HG02852 (cell line): Measurements from ENCODE around the gene MED16.
"Not testable (repeated sequence)": the region's sequence is repeated elsewhere in the genome, so short reads cannot be mapped to it uniquely, and the experiment has no call there.

Source experiments
- ATAC-seq: cut with Tn5 transposase; IDR thresholded peaks from one replicate; pipeline ENCODE4 v1.9.1; 2021; ENCODE audit warnings: mild to moderate bottlenecking, moderate library complexity; ENCODE audit not compliant: unreplicated experiment

The MED16 gene

DNA sequence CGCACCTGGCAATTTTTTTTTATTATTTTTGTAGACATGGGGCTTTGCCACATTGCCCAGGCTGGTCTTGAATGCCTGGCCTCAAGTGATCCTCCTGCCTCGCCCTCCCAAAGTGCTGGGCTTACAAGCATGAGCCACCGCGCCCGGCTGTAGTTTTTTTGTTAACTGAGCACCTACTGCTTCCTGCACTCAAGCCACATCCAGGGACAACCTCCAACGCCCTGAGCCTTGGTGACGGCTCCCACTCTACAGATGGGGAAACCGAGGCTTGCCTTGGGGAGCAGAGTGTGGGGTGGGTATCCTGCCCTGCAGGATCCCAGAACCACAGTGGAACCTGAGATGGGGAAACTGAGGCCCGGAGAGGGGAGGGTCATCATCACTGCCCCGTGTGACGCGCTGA, 37.8 kb downstream of the MED16 start:
- no peak for ATAC-seq

DNA sequence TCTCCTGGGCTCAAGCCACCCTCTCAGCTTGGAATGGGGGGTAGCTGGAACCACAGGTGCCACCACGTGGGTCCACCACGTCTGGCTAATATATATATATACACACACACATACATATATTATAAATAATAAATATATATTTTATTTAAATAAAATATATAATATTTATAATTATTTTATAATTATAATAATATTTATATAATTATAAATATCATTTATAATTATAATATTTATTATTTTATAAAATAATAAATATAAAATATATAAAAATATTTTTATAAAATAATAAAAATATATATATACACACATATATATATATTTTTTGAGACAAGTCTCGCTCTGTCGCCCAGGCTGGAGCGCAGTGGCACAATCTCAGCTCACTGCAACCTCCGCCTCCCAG, 38.4 kb downstream of the MED16 start:
- no peak for ATAC-seq

DNA sequence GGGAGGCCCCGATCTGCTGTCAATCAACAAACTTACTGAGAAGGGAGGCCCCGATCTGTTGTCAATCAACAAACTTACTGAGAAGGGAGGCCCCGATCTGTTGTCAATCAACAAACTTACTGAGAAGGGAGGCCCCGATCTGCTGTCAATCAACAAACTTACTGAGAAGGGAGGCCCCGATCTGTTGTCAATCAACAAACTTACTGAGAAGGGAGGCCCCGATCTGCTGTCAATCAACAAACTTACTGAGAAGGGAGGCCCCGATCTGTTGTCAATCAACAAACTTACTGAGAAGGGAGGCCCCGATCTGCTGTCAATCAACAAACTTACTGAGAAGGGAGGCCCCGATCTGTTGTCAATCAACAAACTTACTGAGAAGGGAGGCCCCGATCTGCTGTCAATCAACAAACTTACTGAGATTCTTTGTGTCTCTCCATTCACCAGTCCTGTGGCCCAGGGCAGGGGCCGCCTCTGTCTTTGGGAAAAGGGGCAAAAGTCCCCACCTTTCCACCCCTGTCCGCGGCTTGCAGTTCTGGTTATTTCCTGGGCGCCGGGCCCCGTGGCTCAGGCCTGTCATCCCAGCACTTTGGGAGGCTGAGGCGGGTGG, 39.3 kb downstream of the MED16 start:
- not testable (repeated sequence) for ATAC-seq

DNA sequence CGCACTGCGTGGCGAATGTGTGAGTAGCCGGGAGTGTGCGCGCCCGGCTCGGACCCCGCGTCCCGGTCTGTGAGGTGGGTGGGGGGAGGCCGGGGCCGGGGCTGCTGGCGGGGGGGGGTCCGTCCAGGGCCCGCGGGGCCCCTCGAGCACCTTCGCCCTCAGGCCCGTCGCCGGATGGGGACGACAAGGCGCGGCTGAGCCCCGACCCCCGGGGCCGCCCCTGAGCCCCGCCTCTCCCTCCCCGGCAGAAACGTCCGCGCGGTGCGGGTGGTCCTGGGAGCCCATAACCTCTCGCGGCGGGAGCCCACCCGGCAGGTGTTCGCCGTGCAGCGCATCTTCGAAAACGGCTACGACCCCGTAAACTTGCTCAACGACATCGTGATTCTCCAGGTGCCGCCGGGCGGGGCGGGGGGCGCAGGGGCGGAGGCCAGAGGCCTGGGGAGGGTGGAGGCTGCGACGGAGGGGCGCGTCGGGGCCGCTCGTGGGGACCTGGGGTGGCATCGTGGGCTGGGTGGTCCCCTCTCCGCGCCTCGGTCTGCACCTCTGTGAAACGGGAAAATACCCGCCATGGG, 39.9 kb downstream of the MED16 start:
- ATAC-seq, result no peak

DNA sequence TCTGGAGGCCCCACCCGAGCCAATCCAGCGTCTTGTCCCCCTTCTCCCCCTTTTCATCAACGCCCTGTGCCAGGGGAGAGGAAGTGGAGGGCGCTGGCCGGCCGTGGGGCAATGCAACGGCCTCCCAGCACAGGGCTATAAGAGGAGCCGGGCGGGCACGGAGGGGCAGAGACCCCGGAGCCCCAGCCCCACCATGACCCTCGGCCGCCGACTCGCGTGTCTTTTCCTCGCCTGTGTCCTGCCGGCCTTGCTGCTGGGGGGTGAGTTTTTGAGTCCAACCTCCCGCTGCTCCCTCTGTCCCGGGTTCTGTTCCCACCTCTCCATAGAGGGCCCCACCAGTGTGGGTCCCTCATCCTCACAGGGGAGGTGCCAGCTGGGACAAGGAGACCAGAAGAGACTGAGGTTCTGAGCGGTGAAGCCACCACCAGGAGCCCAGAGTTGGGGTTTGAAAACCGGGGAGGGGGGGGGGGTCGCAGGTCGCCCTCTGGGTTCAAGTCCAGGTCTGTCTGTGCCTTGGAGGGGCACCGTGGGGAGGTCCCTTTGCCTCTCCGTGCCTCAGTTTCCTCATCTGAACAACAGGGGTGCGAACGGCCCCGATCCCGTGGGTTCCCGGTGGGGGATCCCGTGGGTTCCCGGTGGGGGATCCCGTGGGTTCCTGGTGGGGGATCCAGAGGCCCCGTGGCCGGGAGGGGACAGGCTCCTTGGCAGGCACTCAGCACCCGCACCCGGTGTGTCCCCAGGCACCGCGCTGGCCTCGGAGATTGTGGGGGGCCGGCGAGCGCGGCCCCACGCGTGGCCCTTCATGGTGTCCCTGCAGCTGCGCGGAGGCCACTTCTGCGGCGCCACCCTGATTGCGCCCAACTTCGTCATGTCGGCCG, 40.6 kb downstream of the MED16 start, which contains the start of gene ELANE:
TSS of gene ELANE (plus strand) at position 168 of the 878 bp plus-strand sequence. CDS start at position 194, 26 bp downstream.
- no peak for ATAC-seq

DNA sequence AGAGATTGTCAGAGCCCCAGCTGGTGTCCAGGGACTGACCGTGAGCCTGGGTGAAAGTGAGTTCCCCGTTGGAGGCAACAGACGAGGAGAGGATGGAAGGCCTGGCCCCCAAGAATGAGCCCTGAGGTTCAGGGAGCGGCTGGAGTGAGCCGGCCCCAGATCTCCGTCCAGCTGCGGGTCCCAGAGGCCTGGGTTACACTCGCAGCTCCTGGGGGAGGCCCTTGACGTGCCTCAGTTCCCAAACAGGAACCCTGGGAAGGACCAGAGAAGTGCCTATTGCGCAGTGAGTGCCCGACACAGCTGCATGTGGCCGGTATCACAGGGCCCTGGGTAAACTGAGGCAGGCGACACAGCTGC, 42.0 kb downstream of the MED16 start:
- no peak for ATAC-seq

DNA sequence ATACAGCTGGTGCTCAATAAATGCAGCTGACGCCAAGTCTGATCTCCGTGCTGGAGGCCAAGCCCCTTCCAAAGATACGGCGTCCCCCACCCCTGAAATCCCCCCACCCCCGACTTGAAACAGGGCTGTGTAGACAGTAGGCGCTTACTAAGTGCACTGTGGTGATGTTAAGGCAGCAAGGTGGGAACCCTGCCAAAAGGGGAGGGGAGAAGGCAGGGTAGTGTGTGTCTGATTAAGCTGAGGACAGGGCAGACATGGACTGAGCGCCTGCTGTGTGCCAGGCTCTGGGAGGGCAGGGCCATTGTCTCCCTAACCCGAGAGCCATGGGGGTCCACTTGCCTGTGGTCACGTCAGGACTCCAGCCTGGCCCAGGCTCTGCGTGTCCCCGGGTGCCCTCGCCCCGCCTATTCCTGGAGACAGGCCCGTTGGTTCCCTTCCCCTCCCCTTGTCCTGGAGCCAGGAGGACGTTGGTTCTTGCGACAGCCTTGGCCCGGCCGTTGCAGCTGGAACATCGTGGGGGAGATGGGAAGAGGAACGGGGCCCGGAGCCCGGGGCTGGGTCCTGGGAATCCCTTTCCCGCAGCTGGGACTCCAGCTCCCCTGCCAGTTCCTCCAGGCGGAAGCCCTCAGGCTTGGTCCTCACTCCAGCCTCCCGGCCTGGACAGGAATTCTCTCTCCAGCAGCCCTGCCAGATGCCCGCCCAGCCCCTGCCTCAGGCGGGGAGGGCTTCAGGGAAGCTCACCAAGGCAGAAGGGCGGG, 42.6 kb downstream of the MED16 start:
- ATAC-seq, result no peak

DNA sequence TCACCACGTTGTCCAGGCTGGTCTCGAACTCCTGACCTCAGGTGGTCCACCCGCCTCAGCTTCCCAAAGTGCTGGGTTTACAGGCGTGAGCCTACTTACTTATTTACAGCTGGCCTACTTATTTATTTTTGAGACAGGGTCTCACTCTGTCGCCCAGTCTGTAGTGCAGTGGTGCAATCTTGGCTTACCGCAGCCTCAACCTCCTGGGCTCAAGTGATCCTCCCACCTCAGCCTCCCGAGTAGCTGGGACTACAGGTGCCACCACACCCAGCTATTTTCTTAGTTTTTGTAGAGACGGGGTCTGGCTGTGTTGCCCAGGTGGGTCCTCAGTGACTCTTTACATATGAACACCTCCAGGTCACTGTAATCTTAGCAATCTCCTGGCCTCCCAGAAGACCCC, 43.8 kb downstream of the MED16 start:
- ATAC-seq, result not testable (repeated sequence)

DNA sequence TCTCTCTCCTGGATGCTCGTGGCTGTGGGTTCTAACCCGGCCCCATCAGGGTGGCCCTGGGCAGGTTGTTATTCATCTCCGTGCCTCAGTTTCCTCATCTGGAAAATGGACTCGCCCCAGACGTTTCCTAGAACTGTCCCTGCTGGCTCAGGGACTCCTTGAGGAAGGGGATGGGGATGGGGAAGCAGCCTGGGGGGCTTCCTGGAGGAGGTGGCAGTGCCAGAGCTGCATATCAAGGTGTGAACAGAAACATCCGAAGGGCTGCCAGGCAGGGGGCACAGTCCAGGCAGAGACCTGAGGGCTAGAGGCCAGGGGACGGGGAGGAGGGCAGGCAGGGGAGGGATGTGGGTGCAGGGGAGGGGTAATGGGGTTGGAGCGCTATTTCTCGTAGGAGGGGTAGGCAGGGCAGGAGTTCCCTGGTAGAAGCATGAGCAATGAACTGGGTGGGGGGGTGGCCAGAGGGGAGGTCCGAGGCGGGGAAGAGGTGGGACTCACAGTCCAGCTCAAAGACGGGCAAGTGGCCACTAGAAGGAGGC, 44.5 kb downstream of the MED16 start:
- ATAC-seq, result no peak

DNA sequence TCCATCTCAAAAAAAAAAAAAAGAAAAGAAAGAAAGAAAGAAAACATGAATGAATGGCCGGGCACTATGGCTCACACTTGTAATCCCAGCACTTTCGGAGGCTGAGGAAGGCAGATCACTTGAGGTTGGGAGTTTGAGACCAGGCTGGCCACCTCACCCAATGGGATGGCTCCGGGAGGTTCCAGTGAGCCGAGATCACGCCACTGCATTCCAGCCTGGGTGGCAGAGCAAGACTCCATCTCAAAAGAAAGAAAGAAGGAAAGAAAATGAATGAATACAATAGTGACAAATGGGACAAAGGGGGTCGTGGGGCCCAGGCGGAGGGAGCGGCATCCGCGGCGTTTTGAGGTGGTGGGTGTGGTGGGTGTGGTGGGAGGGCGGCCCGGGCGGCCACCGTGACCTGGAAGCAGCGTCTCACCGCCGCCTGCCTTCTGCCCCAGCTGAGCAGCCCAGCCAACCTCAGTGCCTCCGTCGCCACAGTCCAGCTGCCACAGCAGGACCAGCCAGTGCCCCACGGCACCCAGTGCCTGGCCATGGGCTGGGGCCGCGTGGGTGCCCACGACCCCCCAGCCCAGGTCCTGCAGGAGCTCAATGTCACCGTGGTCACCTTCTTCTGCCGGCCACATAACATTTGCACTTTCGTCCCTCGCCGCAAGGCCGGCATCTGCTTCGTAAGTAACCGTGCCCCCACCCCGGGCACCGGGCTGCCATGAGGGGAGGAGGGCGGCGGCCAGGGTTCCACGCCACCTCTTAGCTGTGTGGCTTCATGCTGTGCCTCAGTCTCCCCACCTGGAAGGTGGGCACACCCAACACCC, 47.1 kb downstream of the MED16 start:
- ATAC-seq, result no peak

DNA sequence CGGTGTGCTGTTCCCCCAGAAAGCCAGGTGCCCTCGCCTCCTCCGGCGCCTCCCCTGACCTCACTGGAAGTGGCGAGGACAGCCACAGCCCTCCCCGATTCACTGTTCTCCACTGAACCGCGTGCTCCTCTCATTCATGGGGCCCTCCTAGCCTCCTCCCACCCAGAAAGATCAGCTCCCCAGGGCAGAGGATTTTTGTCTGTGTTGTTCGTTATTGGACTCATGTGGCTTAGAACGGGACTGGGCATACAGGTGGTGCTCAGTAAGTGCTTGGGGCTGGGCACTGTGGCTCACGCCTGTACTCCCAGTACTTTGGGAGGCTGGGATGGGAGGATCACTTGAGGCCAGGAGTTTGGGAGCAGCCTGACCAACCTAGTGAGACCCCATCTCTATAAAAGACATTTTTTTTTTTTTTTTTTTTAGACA, 48.4 kb downstream of the MED16 start:
- ATAC-seq, result no peak

DNA sequence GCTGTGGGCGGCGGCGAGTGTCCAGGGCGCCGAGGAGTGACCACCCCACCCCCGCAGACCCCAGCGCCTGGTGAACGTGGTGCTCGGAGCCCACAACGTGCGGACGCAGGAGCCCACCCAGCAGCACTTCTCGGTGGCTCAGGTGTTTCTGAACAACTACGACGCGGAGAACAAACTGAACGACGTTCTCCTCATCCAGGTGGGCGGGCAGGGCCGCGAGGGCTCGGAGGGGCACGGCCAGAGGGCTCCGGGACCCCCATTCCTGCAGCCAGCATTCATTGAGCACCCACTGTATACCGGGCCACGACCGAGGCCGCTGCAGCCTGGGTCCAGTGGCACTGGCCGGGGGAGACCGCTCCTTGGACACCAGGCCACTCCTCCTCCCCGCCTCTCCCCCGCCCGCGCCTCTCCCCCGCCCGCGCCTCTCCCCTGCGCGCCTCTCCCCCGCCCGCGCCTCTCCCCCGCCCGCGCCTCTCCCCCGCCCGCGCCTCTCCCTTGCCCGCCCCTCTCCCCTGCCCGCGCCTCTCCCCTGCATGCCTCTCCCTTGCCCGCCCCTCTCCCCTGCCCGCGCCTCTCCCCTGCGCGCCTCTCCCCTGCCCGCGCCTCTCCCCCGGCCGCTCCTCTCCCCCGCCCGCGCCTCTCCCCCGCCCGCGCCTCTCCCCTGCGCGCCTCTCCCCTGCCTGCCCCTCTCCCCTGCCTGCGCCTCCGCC, 49.0 kb downstream of the MED16 start:
- no peak for ATAC-seq

DNA sequence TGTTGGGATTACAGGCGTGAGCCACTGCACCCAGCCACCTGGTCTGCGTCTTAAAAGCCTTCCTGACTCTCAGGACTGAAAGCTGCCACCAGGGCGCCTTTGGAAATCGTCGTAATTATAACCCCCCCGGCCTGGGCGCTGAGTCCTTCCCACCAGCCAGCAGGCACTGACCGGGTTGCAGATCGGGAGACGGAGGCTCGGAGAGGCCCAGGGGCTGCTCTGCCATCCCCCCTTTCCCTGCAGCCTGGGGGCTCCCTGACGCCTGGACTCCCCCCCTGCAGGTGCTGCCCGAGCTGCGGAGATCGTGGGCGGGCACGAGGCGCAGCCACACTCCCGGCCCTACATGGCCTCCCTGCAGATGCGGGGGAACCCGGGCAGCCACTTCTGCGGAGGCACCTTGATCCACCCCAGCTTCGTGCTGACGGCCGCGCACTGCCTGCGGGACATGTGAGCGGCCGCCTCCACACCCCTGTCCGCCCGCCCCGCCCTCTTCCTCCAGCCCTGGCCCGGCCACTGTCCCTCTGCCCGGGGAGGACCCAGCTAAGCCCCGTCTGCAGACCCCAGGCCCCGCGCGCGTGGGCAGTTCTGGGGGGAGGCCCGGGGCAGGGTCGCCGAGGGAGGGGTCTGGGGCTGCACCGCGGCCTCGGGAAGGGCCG, 49.7 kb downstream of the MED16 start:
- no peak for ATAC-seq

DNA sequence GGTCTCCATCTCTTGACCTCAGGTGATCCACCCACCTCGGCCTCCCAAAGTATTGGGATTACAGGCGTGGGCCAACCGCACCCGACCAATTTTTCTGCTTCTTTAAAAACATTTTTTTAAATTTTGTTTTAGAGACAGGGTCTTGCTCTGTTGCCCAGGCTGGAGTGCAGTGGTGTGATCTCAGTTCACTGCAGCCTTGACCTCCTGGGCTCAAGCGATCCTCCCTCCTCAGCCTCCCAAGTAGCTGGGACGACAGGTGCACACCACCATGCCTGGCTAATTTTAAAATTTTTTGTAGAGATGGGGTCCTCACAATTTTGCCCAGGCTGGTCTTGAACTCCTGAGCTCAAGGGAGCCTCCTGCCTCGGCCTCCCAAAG, 50.2 kb downstream of the MED16 start:
- not testable (repeated sequence) for ATAC-seq

DNA sequence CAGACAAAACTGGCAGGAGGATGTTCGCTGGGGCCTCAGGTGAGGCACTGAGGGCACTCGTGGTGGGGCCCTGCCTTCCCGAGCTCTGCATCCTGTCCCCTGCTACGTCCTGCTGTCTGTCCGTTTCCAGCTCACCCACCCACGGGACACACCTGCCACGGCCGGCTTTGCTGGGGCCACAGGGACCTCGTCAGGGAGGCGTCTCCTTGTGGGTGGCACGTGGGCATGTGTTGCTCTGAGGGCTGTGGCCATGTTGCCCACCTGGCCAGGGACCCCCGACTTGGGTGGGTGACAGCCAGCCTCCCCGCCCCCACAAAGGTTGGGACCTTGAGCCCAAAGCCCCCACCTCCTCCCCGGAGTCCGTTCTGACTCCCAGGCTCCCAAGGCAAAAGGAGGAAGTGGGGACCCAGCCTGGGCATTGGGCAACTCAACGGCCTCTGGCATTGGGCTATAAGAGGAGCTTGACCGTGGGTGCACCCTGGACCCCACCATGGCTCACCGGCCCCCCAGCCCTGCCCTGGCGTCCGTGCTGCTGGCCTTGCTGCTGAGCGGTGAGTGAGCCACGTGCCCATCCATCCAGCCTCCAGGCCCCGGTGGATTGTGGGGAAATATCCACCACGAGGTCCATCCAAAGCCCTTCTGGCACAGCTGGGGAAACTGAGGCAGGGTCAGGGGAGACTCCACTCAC, 52.3 kb downstream of the MED16 start, which contains the start of gene PRTN3:
TSS of gene PRTN3 (plus strand) at position 481 of the 688 bp plus-strand sequence. CDS start at position 491, 10 bp downstream.
- ATAC-seq, result no peak

DNA sequence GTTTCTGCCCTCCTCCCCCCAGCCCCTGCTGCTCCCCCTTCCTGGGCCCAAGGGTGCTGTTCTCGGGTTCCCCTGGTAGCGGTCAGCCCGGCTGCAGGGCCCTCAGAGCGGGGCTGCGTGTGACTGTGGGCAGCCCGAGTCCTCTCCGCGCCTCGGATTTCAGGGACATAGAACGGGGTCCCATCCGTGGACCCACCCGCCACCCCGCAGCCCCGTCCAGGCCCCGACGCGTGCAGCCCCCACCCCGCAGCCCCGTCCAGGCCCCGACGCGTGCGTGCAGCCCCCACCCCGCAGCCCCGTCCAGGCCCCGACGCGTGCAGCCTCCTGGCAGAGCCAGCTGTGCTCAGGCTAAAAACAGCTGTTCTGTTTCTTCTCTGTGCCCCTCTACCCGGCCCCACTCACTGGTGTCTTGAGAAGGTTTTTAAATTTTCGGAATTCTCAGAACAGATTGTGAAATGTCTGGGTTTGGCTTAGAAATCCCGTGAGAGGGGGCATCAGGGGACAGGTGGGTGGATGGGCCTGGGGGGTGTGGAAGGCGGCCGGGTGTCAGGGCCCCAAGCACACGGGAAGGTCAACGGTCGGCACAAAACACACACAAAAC, 57.7 kb downstream of the MED16 start:
- ATAC-seq, result no peak

DNA sequence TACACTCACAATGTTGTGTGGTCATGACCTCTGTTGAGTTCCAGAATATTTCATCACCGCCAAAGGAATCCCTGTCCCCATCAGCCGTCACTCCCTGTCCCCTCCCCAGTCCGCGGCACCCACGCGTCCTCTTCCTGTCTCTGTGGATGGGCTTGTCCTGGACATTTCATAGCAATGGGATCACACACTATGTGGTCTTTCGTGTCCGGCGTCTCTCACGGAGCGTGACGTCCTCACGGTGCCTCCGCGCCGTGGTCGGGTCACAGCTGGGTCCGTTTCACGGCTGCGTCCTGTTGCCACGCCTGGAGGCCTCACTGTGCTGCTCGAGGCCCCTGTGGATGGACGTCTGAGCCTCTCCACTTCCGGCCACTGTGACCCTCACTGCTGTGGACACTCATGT, 58.8 kb downstream of the MED16 start:
- ATAC-seq, result no peak
